OCI-LY1 (cell line): ENCODE data around the gene MNX1.

Experiments used
- CTCF ChIP-seq: fragments of 200-600 bp; sonication (generic), shearing (Covaris generic); IDR thresholded peaks from 2 replicates; pipeline ENCODE4 v1.5.1; 2017; ENCODE audit warnings: mild to moderate bottlenecking, antibody characterized with exemption, low read length, moderate library complexity, mixed read lengths
- EZH2 ChIP-seq: fragments of 200-600 bp; sonication (generic), shearing (Covaris generic); IDR thresholded peaks from 2 replicates; pipeline ENCODE4 v1.8.0; 2017; ENCODE audit warnings: borderline replicate concordance, mixed run types, mild to moderate bottlenecking, antibody characterized with exemption, low read length, moderate library complexity, mixed read lengths

GRCh38 chr7:157000741-157001653, 9.5 kb downstream of the MNX1 start:
- TF ChIP-seq CTCF (no peak), EZH2 (no peak)
